HL-60 (cell line): ENCODE data around the gene PPM1H.

Experiments used
- CTCF ChIP-seq: IDR thresholded peaks from one replicate; pipeline ENCODE4 v1.5.1; 2011; ENCODE audit warnings: low read length, control low read depth, inconsistent platforms; ENCODE audit not compliant: insufficient read depth
- GABPA ChIP-seq: IDR thresholded peaks from 2 replicates; pipeline ENCODE4 v1.6.1; 2012; ENCODE audit warnings: low read depth
- POLR2AphosphoS5 ChIP-seq: IDR thresholded peaks from 2 replicates; pipeline ENCODE4 v1.6.1; 2012; ENCODE audit warnings: low read depth
- SPI1 ChIP-seq: IDR thresholded peaks from 2 replicates; pipeline ENCODE4 v1.6.1; 2012; ENCODE audit warnings: low read depth, mild to moderate bottlenecking, borderline replicate concordance

- TF ChIP-seq POLR2AphosphoS5: no peak
- no peak for TF ChIP-seq CTCF
- TF ChIP-seq GABPA: no peak
- no peak for TF ChIP-seq SPI1
Observed at GRCh38 chr12:62859321-62859737, 75.6 kb downstream of the PPM1H start.
